Measurements from ENCODE around the gene MKNK1. TPM values are rescaled to one million over a fixed set of nuclear protein-coding genes. Genes with fewer than 3 reads are reported as not detected.

MKNK1 gene
- total and polyA plus RNA-seq, 2 donors: 20.1 to 62.2 TPM

GRCh38 chr1:46533179-46533864 is 70.7 kb downstream of the MKNK1 start:
- WGBS: 6% methylated on average over 71 of the region's 71 CpGs
- Histone ChIP-seq H3K4me1 (ENCODE audit: control insufficient read depth in 2 of 2, insufficient read depth in 2 of 2, low read length in 2 of 2) (peaks cover 0 to 3% of the 10 kb centered on the region in 2 donors), H3K27me3 (ENCODE audit: control insufficient read depth in 2 of 2, insufficient read depth in 1 of 2, low read length in 1 of 2) (peaks cover 28 to 93% of the 10 kb centered on the region in 2 donors), H3K4me3 (ENCODE audit: low read length in 2 of 2) (peak overlapping the region in 1 of 2 donors; percentile 53), H3K9me3 (ENCODE audit: control insufficient read depth in 2 of 2, insufficient read depth in 1 of 2, low read length in 1 of 2) (peaks cover 0 to 1% of the 10 kb centered on the region in 2 donors), H3K36me3 (ENCODE audit: control insufficient read depth in 2 of 2, insufficient read depth in 2 of 2, low read length in 1 of 2) (no peaks in the 10 kb centered on the region), H3K27ac (ENCODE audit: low read depth in 1 of 2, low read length in 1 of 2) (no peak overlapping the region)
- DNase-seq (ENCODE audit: low read depth in 6 of 9, low spot score in 9 of 9): peak in 2 of 9 donors; percentile 22 to 35

GRCh38 chr1:46532498-46533178 is 71.4 kb downstream of the MKNK1 start:
- Histone ChIP-seq H3K27ac (ENCODE audit: low read depth in 1 of 2, low read length in 1 of 2) (no peak overlapping the region), H3K27me3 (ENCODE audit: control insufficient read depth in 2 of 2, insufficient read depth in 1 of 2, low read length in 1 of 2) (peaks cover 28 to 93% of the 10 kb centered on the region in 2 donors)

GRCh38 chr1:46532095-46532494 is 72.0 kb downstream of the MKNK1 start:
- Histone ChIP-seq H3K4me3 (ENCODE audit: low read length in 2 of 2) (no peak overlapping the region), H3K9me3 (ENCODE audit: control insufficient read depth in 2 of 2, insufficient read depth in 1 of 2, low read length in 1 of 2) (peaks cover 0 to 1% of the 10 kb centered on the region in 2 donors), H3K27ac (ENCODE audit: low read depth in 1 of 2, low read length in 1 of 2) (no peak overlapping the region), H3K4me1 (ENCODE audit: control insufficient read depth in 2 of 2, insufficient read depth in 2 of 2, low read length in 2 of 2) (peaks cover 0 to 3% of the 10 kb centered on the region in 2 donors), H3K36me3 (ENCODE audit: control insufficient read depth in 2 of 2, insufficient read depth in 2 of 2, low read length in 1 of 2) (no peaks in the 10 kb centered on the region), H3K27me3 (ENCODE audit: control insufficient read depth in 2 of 2, insufficient read depth in 1 of 2, low read length in 1 of 2) (peaks cover 28 to 96% of the 10 kb centered on the region in 2 donors)
- DNase-seq (ENCODE audit: low read depth in 6 of 9, low spot score in 9 of 9): no peak
- WGBS: 80% methylated on average over 3 of the region's 3 CpGs

More at GRCh38 chr1:46532498-46533178, 71.4 kb downstream of the MKNK1 start:
- peaks cover 0 to 3% of the 10 kb centered on the region in 2 donors for H3K4me1 ChIP-seq (ENCODE audit: control insufficient read depth in 2 of 2, insufficient read depth in 2 of 2, low read length in 2 of 2)
- H3K4me3 ChIP-seq (ENCODE audit: low read length in 2 of 2): peak overlapping the region in 1 of 2 donors; percentile 53
- DNase-seq (ENCODE audit: low read depth in 6 of 9, low spot score in 9 of 9): peak in 6 of 9 donors; percentile 16 to 70 (median 44)
- H3K36me3 ChIP-seq (ENCODE audit: control insufficient read depth in 2 of 2, insufficient read depth in 2 of 2, low read length in 1 of 2): no peaks in the 10 kb centered on the region
- H3K9me3 ChIP-seq (ENCODE audit: control insufficient read depth in 2 of 2, insufficient read depth in 1 of 2, low read length in 1 of 2): peaks cover 0 to 1% of the 10 kb centered on the region in 2 donors
- WGBS: under 1% methylated on average over 31 of the region's 31 CpGs

GRCh38 chr1:46530791-46531409 is 73.2 kb downstream of the MKNK1 start:
- Histone ChIP-seq H3K4me1 (ENCODE audit: control insufficient read depth in 2 of 2, insufficient read depth in 2 of 2, low read length in 2 of 2) (peaks cover 0 to 3% of the 10 kb centered on the region in 2 donors), H3K27me3 (ENCODE audit: control insufficient read depth in 2 of 2, insufficient read depth in 1 of 2, low read length in 1 of 2) (peaks cover 32 to 96% of the 10 kb centered on the region in 2 donors), H3K4me3 (ENCODE audit: low read length in 2 of 2) (no peak overlapping the region), H3K36me3 (ENCODE audit: control insufficient read depth in 2 of 2, insufficient read depth in 2 of 2, low read length in 1 of 2) (no peaks in the 10 kb centered on the region), H3K27ac (ENCODE audit: low read depth in 1 of 2, low read length in 1 of 2) (no peak overlapping the region), H3K9me3 (ENCODE audit: control insufficient read depth in 2 of 2, insufficient read depth in 1 of 2, low read length in 1 of 2) (peaks cover 0 to 1% of the 10 kb centered on the region in 2 donors)
- WGBS: 74% methylated on average over 6 of the region's 6 CpGs
- DNase-seq (ENCODE audit: low read depth in 6 of 9, low spot score in 9 of 9): no peak

GRCh38 chr1:46530311-46530710 is 73.8 kb downstream of the MKNK1 start:
- no peak for DNase-seq (ENCODE audit: low read depth in 6 of 9, low spot score in 9 of 9)
- H3K9me3 ChIP-seq (ENCODE audit: control insufficient read depth in 2 of 2, insufficient read depth in 1 of 2, low read length in 1 of 2): peaks cover 0 to 1% of the 10 kb centered on the region in 2 donors
- H3K36me3 ChIP-seq (ENCODE audit: control insufficient read depth in 2 of 2, insufficient read depth in 2 of 2, low read length in 1 of 2): no peaks in the 10 kb centered on the region
- no peak overlapping the region for H3K27ac ChIP-seq (ENCODE audit: low read depth in 1 of 2, low read length in 1 of 2)
- no peak overlapping the region for H3K4me3 ChIP-seq (ENCODE audit: low read length in 2 of 2)
- WGBS: 79% methylated on average over 3 of the region's 3 CpGs
- H3K4me1 ChIP-seq (ENCODE audit: control insufficient read depth in 2 of 2, insufficient read depth in 2 of 2, low read length in 2 of 2): peaks cover 0 to 3% of the 10 kb centered on the region in 2 donors
- peaks cover 33 to 96% of the 10 kb centered on the region in 2 donors for H3K27me3 ChIP-seq (ENCODE audit: control insufficient read depth in 2 of 2, insufficient read depth in 1 of 2, low read length in 1 of 2)

- DNase-seq (ENCODE audit: low read depth in 6 of 9, low spot score in 9 of 9): no peak
- no peak overlapping the region for H3K27ac ChIP-seq (ENCODE audit: low read depth in 1 of 2, low read length in 1 of 2)
- peaks cover 0 to 3% of the 10 kb centered on the region in 2 donors for H3K4me1 ChIP-seq (ENCODE audit: control insufficient read depth in 2 of 2, insufficient read depth in 2 of 2, low read length in 2 of 2)
- 73% methylated on average over 4 of the region's 4 CpGs for WGBS
- no peaks in the 10 kb centered on the region for H3K36me3 ChIP-seq (ENCODE audit: control insufficient read depth in 2 of 2, insufficient read depth in 2 of 2, low read length in 1 of 2)
- H3K9me3 ChIP-seq (ENCODE audit: control insufficient read depth in 2 of 2, insufficient read depth in 1 of 2, low read length in 1 of 2): peaks cover 0 to 1% of the 10 kb centered on the region in 2 donors
- peaks cover 23 to 96% of the 10 kb centered on the region in 2 donors for H3K27me3 ChIP-seq (ENCODE audit: control insufficient read depth in 2 of 2, insufficient read depth in 1 of 2, low read length in 1 of 2)
- no peak overlapping the region for H3K4me3 ChIP-seq (ENCODE audit: low read length in 2 of 2)
Observed at GRCh38 chr1:46529031-46529630, 74.9 kb downstream of the MKNK1 start.

- H3K27me3 ChIP-seq (ENCODE audit: control insufficient read depth in 2 of 2, insufficient read depth in 1 of 2, low read length in 1 of 2): peaks cover 16 to 96% of the 10 kb centered on the region in 2 donors
- DNase-seq (ENCODE audit: low read depth in 6 of 9, low spot score in 9 of 9): no peak
- H3K27ac ChIP-seq (ENCODE audit: low read depth in 1 of 2, low read length in 1 of 2): no peak overlapping the region
- no peaks in the 10 kb centered on the region for H3K9me3 ChIP-seq (ENCODE audit: control insufficient read depth in 2 of 2, insufficient read depth in 1 of 2, low read length in 1 of 2)
- 44% methylated on average over 11 of the region's 11 CpGs for WGBS
- H3K4me3 ChIP-seq (ENCODE audit: low read length in 2 of 2): no peak overlapping the region
- H3K36me3 ChIP-seq (ENCODE audit: control insufficient read depth in 2 of 2, insufficient read depth in 2 of 2, low read length in 1 of 2): no peaks in the 10 kb centered on the region
- peaks cover 0 to 2% of the 10 kb centered on the region in 2 donors for H3K4me1 ChIP-seq (ENCODE audit: control insufficient read depth in 2 of 2, insufficient read depth in 2 of 2, low read length in 2 of 2)
Observed at GRCh38 chr1:46528297-46528955, 75.6 kb downstream of the MKNK1 start.

GRCh38 chr1:46527474-46528296 is 76.4 kb downstream of the MKNK1 start:
- no peaks in the 10 kb centered on the region for H3K9me3 ChIP-seq (ENCODE audit: control insufficient read depth in 2 of 2, insufficient read depth in 1 of 2, low read length in 1 of 2)
- WGBS: 29% methylated on average over 3 of the region's 3 CpGs
- H3K36me3 ChIP-seq (ENCODE audit: control insufficient read depth in 2 of 2, insufficient read depth in 2 of 2, low read length in 1 of 2): no peaks in the 10 kb centered on the region
- peaks cover 0 to 3% of the 10 kb centered on the region in 2 donors for H3K4me1 ChIP-seq (ENCODE audit: control insufficient read depth in 2 of 2, insufficient read depth in 2 of 2, low read length in 2 of 2)
- H3K4me3 ChIP-seq (ENCODE audit: low read length in 2 of 2): no peak overlapping the region
- peak in 7 of 9 donors; percentile 4 to 68 (median 42) for DNase-seq (ENCODE audit: low read depth in 6 of 9, low spot score in 9 of 9)
- peaks cover 8 to 98% of the 10 kb centered on the region in 2 donors for H3K27me3 ChIP-seq (ENCODE audit: control insufficient read depth in 2 of 2, insufficient read depth in 1 of 2, low read length in 1 of 2)
- no peak overlapping the region for H3K27ac ChIP-seq (ENCODE audit: low read depth in 1 of 2, low read length in 1 of 2)
